GM12801 (cell line): ENCODE results near the gene FHOD1.

Experiments used
- TF ChIP-seq, protein P1 (sequence below): IDR thresholded peaks from one replicate; pipeline ENCODE4 v1.5.1; 2011; ENCODE audit warnings: control low read depth; ENCODE audit not compliant: insufficient read length; ENCODE audit errors: extremely low read depth

FHOD1 gene

DNA sequence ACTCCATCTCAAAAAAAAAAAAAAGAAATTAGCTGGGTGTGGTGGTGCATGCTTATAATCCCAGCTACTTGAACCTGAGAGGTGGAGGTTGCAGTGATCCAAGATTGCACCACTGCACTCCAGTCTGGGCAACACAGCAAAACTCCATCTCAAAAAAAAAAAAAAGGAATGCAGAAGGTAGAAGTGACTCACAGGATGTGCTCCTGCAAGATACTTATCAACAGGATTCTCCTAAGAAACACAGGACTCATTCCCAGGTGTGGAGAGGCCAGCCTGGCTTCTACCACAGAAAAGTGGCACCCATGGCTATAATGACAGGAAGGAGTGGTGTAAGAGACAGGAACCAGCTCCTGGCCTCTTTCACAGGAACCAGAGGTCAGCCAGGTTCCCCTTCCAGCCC, 34.5 kb downstream of the FHOD1 start:
- TF ChIP-seq, protein P1, sequence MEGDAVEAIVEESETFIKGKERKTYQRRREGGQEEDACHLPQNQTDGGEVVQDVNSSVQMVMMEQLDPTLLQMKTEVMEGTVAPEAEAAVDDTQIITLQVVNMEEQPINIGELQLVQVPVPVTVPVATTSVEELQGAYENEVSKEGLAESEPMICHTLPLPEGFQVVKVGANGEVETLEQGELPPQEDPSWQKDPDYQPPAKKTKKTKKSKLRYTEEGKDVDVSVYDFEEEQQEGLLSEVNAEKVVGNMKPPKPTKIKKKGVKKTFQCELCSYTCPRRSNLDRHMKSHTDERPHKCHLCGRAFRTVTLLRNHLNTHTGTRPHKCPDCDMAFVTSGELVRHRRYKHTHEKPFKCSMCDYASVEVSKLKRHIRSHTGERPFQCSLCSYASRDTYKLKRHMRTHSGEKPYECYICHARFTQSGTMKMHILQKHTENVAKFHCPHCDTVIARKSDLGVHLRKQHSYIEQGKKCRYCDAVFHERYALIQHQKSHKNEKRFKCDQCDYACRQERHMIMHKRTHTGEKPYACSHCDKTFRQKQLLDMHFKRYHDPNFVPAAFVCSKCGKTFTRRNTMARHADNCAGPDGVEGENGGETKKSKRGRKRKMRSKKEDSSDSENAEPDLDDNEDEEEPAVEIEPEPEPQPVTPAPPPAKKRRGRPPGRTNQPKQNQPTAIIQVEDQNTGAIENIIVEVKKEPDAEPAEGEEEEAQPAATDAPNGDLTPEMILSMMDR = no peak

DNA sequence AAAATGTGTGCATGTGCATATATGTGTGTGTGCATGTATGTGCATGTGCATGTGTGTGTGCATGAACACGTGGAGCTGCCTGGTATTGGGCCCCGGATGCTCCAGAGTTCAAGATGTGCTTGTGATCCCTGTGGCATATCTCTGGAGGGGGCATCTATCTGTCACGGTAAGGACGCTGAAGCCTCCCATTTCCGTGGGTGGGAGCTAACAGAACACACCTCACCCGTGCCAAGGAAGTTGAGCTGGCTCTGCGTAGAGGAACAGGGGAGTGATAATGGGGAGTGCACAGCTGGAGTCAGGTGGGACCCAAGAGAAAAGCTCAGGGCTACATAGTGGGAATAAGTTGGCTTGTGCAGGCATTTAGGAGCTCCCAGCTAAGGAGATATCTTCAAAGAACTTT, 35.6 kb downstream of the FHOD1 start:
- TF ChIP-seq, protein P1 = no peak

DNA sequence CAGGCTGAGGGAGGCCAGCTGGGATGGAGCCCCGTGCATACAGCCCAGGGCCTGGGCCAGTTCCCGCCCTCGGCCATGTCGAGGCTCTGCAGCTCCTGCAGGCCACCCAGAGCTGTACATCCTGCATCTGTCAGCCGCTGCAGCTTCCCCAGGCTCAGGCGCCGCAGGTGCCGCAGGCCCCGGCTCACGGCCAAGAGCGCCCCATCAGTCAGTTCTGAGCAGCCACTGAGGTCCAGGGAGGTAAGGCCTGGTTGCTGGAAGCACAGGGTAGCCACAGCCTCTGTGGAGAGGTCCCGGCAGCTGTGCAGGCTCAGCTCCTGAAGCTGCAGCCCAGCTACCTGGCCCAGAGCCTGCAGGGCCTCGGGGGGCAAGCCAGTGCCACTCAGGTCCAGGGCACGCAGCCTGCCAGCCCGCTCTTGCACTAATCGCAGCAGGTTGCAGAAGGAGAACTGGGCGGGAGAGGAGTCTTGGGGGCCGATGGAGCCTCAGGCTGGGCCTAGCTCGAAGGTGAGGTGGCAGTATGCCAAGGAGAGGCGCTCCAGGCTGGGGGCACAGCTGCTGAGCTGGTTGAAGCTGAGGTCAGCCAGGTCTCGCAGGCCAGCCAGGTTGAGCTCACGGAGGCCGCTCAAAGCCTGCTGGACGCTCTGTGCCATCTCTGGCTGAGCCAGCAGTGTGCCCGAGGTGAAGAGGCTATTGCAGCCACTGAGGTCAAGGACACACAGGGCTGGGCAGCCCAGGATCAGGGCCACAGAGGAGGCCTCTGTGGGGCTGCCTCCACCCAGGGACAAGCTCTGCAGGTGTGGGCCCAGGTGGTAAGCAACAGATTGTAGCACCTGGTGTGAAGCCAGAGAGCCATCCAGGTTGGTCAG, 37.0 kb downstream of the FHOD1 start:
- TF ChIP-seq, protein P1 = no peak

DNA sequence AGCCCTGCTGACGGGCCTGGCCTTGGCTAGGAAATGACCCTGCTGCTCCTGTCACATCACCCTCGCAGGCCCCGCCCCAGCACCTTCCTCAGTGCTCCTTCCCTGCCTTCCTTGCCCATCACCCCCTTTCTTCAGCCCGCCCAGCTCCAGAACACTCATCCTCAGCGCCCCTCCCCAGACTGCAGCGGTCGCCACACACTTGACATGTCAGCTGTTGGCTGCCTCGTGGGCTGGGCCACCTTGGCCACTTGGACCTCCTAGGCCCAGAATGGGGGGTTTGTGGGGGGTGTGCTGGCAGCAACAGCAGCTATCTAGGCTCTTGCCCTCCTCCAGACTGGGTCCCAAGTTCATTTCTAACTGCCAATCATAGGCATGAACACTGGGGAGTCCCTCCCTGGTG, 37.7 kb downstream of the FHOD1 start:
- TF ChIP-seq, protein P1 = no peak

DNA sequence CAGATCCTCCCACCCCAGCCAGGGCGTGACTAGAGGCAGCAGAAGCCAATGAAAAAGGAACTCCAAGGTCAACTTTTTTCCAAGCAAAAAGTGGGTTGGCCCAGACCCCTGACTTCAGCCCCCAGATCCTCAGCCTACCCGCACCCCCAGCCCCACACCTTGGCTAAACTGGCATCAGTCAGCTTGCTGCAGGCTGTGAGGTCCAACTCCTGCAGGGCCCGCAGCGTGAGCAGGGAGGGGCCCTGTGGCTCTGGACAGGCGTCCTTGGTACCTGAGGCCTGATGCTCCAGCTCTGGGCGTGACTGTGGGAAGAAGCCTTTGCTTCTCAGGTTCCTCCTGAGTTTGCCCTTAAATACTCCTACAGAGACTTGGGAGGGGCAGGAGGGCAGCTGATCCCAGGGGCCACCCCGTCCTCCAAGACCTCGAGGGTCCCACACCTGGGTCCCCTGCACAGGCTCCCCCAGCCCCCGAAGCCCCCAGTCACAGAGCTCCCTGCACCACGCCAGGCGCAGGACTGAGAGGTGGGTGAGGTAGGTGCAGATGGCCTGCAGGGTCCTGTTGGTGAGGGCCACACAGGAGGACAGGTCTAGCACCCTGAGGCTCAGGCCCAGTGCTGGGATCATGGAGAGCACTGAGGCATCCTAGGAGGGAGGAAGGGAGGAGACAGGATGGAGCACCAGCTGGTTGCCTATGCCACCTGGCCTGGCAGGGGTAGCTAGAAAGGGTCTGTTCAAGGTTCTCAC, 39.0 kb downstream of the FHOD1 start:
- TF ChIP-seq, protein P1 = no peak

DNA sequence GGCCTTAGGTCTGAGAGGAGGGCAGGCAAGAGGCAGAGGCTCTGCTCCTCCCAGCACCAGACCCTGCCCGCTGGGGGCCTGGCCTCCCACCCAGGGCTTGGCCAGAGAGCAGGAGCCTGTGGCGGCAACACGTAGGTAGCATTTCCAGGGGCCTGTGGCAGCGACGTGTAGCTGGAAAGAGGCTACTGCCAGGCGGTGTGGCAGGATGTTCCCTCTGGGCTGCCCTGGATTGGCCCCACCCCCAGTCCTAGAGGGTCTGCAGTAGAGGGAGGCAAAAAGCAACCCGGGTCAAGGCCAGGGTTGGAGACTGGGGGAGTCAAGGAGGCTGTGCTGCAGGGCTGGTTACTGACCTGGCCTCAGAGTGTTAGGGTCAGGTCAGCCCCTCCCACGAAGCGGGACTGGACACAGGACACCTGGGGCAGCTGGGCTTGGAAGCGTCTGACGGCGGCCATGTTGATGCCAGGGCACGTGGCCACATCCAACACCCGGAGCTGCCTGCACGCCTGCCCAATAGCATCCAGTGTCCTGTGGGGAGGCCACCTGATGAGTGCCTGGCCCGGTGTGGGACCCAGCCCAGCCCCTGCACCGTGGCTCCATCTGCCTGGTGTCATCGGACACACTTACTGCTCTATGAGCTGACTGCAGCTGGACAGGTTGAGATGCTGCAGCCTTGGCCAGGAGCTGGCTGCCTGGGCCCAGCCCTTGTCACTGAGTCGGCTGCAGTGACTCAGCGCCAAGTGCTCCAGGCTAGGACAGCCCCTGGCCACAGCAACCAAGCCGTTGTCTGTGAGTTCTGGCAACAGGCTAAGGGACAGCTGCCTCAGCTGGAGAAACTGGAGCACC, 39.8 kb downstream of the FHOD1 start:
- TF ChIP-seq, protein P1 = no peak

DNA sequence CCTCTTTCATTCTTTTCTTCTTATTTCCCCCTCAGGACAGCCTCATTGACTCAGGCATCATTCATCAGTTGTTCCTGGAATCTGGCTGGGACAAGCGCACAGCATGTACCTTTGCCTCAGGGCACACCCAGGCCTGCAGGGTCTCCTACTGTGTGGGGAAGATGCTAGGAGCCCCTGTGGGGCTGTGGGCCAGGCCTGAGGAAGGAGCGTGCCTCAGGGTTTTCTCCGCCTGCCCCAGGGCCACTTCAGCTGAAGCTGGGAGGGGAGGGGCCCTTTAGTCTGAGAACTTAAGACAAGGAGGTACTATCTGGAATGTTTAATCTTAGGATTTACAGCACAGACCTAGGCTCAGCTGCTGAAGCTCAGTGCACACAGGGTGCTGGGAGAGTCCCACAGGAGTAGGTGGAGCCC, 40.4 kb downstream of the FHOD1 start:
- TF ChIP-seq, protein P1 = no peak
